GM23338 (cell line): ENCODE results near the gene WDR5B. TPM values are rescaled to one million over a fixed set of nuclear protein-coding genes. Genes with fewer than 3 reads are reported as not detected.

Source experiments
- ATAC-seq: fragments of 200-7000 bp; cut with Tn5 transposase; 3 replicates; pipeline ENCODE4 v1.9.1; 2020
- DNase-seq: peaks from one replicate; pipeline ENCODE4 v3.0.0-alpha.2; 2015; ENCODE audit warnings: low spot score
- H2AFZ ChIP-seq: fragments of 200-600 bp; sonication (generic); 2 replicates; pipeline ENCODE4 v1.8.0; 2016; ENCODE audit warnings: antibody characterized with exemption, mild to moderate bottlenecking, moderate library complexity
- H3F3A ChIP-seq: fragments of 200-600 bp; sonication (generic); replicated peaks from 2 replicates; pipeline ENCODE4 v1.8.0; 2017; ENCODE audit warnings: antibody characterized with exemption, mixed run types, low read depth
- H3K27ac ChIP-seq: fragments of 200-600 bp; sonication (generic); 2 replicates; pipeline ENCODE4 v1.6.1; 2016; ENCODE audit warnings: low read depth
- H3K27me3 ChIP-seq: fragments of 200-600 bp; sonication (generic); 2 replicates; pipeline ENCODE4 v1.8.0; 2016; ENCODE audit warnings: mild to moderate bottlenecking, mixed run types, moderate library complexity; ENCODE audit not compliant: insufficient read depth
- H3K36me3 ChIP-seq: fragments of 200-600 bp; sonication (generic); 2 replicates; pipeline ENCODE4 v1.8.0; 2016; ENCODE audit warnings: mild to moderate bottlenecking; ENCODE audit not compliant: insufficient read depth
- H3K4me1 ChIP-seq: fragments of 200-600 bp; sonication (generic); 2 replicates; pipeline ENCODE4 v1.8.0; 2016; ENCODE audit warnings: mild to moderate bottlenecking, moderate library complexity; ENCODE audit not compliant: insufficient read depth
- H3K4me2 ChIP-seq: fragments of 200-600 bp; sonication (generic); 2 replicates; pipeline ENCODE4 v1.7.1; 2017; ENCODE audit warnings: mixed run types
- H3K4me3 ChIP-seq: fragments of 200-600 bp; sonication (generic); 2 replicates; pipeline ENCODE4 v1.6.1; 2016; ENCODE audit warnings: mixed run types
- H3K79me2 ChIP-seq: fragments of 200-600 bp; sonication (generic); replicated peaks from 2 replicates; pipeline ENCODE4 v1.8.0; 2017; ENCODE audit warnings: mild to moderate bottlenecking; ENCODE audit not compliant: insufficient read depth
- H3K9me2 ChIP-seq: fragments of 200-600 bp; sonication (generic); 2 replicates; pipeline ENCODE4 v1.8.0; 2017; ENCODE audit not compliant: insufficient read depth
- H4K20me1 ChIP-seq: fragments of 200-600 bp; sonication (generic); replicated peaks from 2 replicates; pipeline ENCODE4 v1.8.0; 2017; ENCODE audit warnings: mild to moderate bottlenecking; ENCODE audit not compliant: insufficient read depth
- H3K27ac Mint-ChIP-seq: 2 replicates; pipeline ENCODE4 v1.8.0; 2020; ENCODE audit warnings: inconsistent platforms, mild to moderate bottlenecking, moderate library complexity, mixed read lengths
- H3K27me3 Mint-ChIP-seq: 3 replicates; pipeline ENCODE4 v1.8.0; 2022; ENCODE audit warnings: low read depth, mild to moderate bottlenecking, moderate library complexity, mixed read lengths, inconsistent platforms; ENCODE audit not compliant: insufficient read depth, poor library complexity
- H3K36me3 Mint-ChIP-seq: 3 replicates; pipeline ENCODE4 v1.8.0; 2021; ENCODE audit warnings: low read depth, mild to moderate bottlenecking, inconsistent platforms, moderate library complexity, mixed read lengths
- H3K4me1 Mint-ChIP-seq: 3 replicates; pipeline ENCODE4 v1.8.0; 2020; ENCODE audit warnings: mild to moderate bottlenecking, inconsistent platforms, mixed read lengths
- H3K4me3 Mint-ChIP-seq: 3 replicates; pipeline ENCODE4 v1.8.0; 2021; ENCODE audit warnings: moderate library complexity, mild to moderate bottlenecking, inconsistent platforms, mixed read lengths
- H3K9me3 Mint-ChIP-seq: 3 replicates; pipeline ENCODE4 v1.8.0; 2020; ENCODE audit warnings: moderate library complexity, mild to moderate bottlenecking, inconsistent platforms, mixed read lengths
- CREB1 ChIP-seq: fragments of 250-450 bp; sonication (Bioruptor Pico); IDR thresholded peaks from 2 replicates; pipeline ENCODE4 v1.5.0; 2020; ENCODE audit warnings: low read depth, mild to moderate bottlenecking, moderate library complexity
- ETS1 ChIP-seq: IDR thresholded peaks from 2 replicates; pipeline ENCODE4 v1.6.1; 2016; ENCODE audit warnings: antibody characterized with exemption
- NANOG ChIP-seq: IDR thresholded peaks from 2 replicates; pipeline ENCODE4 v1.6.1; 2016; ENCODE audit warnings: antibody characterized with exemption, borderline replicate concordance
- POLR2AphosphoS5 ChIP-seq: IDR thresholded peaks from 2 replicates; pipeline ENCODE4 v1.6.1; 2016; ENCODE audit warnings: antibody characterized with exemption, low read depth
- STAT1 ChIP-seq: IDR thresholded peaks from one replicate; pipeline ENCODE4 v1.6.1; 2016; ENCODE audit warnings: antibody characterized with exemption; ENCODE audit not compliant: unreplicated experiment
- ZNF331 ChIP-seq: fragments of 250-450 bp; sonication (Bioruptor Pico); IDR thresholded peaks from 2 replicates; pipeline ENCODE4 v1.5.0; 2020; ENCODE audit warnings: low read depth, mild to moderate bottlenecking, moderate library complexity
- polyA plus RNA-seq: library from polyadenylated mRNA; unstranded; fragments of >200 nt; fragmentation: Nextera tagmentation; extraction: Ambion mirVana; gene quantifications from 2 replicates; pipeline ENCODE4 v1.2.1, GENCODE V29; 2016
- total RNA-seq: library from RNA; depleted of rRNA; stranded (reverse); fragments of >200 nt; shearing (Covaris generic); gene quantifications from 2 replicates; pipeline ENCODE4 v1.2.3, GENCODE V29; 2014
- TF ChIP-seq, protein P1 (sequence below): IDR thresholded peaks from one replicate; pipeline ENCODE4 v1.6.1; 2018; ENCODE audit warnings: antibody characterized with exemption; ENCODE audit not compliant: unreplicated experiment

Gene WDR5B
- total and polyA plus RNA-seq, 2 experiments from 2014 or later: 0.81 to 2.7 TPM

DNA sequence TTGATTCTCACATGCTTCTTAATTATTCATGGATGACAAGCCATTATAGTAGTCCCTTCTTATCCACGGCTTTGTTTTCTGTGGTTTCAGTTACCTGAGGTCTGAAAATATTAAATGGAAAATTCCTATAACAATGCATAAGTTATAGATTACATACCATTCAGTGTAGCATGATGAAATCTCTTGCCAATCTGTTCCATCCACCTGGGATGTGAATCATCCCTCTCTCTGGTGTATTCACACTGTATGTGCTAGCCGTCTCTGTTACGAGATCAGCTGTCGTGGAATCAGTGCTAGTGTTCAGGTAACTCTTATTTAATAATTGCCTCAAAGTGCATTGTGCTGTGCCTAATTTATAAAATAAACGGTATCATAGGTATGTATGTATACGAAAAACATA, 5.2 kb downstream of the WDR5B start:
- peaks cover 5% of the 10 kb centered on the region; the same call in 1 of the 2 replicates for H4K20me1 ChIP-seq
- no peak for ATAC-seq
- no peaks in the 10 kb centered on the region for H3K79me2 ChIP-seq
- H3K4me1 Mint-ChIP-seq: peaks cover 9% of the 10 kb centered on the region; the same call in 2 of the 3 replicates
- H3K27ac ChIP-seq: no peak overlapping the region
- no peak overlapping the region for H3K4me3 Mint-ChIP-seq
- no peak overlapping the region for H2AFZ ChIP-seq
- no peak for DNase-seq
- H3K4me3 ChIP-seq: no peak overlapping the region
- no peaks in the 10 kb centered on the region for H3K9me2 ChIP-seq
- H3F3A ChIP-seq: no peaks in the 10 kb centered on the region
- no peaks in the 10 kb centered on the region for H3K4me1 ChIP-seq
- H3K27ac Mint-ChIP-seq: no peak overlapping the region
- H3K27me3 ChIP-seq: no peaks in the 10 kb centered on the region
- peaks cover 2% of the 10 kb centered on the region for H3K27me3 Mint-ChIP-seq
- H3K4me2 ChIP-seq: no peak overlapping the region
- TF ChIP-seq STAT1 (no peak), POLR2AphosphoS5 (no peak), ZNF331 (CRISPR knock-in tag) (no peak), ETS1 (no peak), NANOG (no peak)
- TF ChIP-seq, protein P1, sequence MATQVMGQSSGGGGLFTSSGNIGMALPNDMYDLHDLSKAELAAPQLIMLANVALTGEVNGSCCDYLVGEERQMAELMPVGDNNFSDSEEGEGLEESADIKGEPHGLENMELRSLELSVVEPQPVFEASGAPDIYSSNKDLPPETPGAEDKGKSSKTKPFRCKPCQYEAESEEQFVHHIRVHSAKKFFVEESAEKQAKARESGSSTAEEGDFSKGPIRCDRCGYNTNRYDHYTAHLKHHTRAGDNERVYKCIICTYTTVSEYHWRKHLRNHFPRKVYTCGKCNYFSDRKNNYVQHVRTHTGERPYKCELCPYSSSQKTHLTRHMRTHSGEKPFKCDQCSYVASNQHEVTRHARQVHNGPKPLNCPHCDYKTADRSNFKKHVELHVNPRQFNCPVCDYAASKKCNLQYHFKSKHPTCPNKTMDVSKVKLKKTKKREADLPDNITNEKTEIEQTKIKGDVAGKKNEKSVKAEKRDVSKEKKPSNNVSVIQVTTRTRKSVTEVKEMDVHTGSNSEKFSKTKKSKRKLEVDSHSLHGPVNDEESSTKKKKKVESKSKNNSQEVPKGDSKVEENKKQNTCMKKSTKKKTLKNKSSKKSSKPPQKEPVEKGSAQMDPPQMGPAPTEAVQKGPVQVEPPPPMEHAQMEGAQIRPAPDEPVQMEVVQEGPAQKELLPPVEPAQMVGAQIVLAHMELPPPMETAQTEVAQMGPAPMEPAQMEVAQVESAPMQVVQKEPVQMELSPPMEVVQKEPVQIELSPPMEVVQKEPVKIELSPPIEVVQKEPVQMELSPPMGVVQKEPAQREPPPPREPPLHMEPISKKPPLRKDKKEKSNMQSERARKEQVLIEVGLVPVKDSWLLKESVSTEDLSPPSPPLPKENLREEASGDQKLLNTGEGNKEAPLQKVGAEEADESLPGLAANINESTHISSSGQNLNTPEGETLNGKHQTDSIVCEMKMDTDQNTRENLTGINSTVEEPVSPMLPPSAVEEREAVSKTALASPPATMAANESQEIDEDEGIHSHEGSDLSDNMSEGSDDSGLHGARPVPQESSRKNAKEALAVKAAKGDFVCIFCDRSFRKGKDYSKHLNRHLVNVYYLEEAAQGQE: no peak
- peaks cover 23% of the 10 kb centered on the region for H3K36me3 Mint-ChIP-seq
- peaks cover 9% of the 10 kb centered on the region; the same call in 1 of the 2 replicates for H3K36me3 ChIP-seq
- no peaks in the 10 kb centered on the region for H3K9me3 Mint-ChIP-seq

DNA sequence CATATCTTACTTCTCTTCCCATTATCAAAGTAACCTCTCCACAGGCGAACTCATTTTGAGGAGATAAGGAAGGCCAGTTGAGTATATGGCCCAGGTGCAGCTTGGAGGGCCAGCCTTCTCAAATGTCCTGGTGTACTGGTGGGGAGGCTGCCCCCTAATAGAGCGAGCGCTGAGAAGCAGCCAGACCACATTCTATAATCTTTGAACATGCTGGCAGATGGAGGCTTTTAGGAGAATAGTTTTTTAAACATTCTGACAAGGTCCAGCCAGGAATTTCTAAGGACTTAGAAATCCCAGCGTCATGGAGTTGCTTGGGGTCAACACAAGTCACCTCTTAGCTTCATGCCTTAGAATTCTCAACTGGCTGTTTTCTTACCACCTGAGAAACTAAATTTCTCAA, 5.8 kb downstream of the WDR5B start:
- Mint-ChIP-seq H3K4me1 (peaks cover 6% of the 10 kb centered on the region; the same call in 2 of the 3 replicates), H3K36me3 (peaks cover 23% of the 10 kb centered on the region), H3K9me3 (no peaks in the 10 kb centered on the region), H3K27ac (no peak overlapping the region), H3K4me3 (no peak overlapping the region), H3K27me3 (no peaks in the 10 kb centered on the region)
- H3K27ac ChIP-seq: no peak overlapping the region
- H3K27me3 ChIP-seq: no peaks in the 10 kb centered on the region
- H3K4me3 ChIP-seq: no peak overlapping the region
- no peaks in the 10 kb centered on the region for H3K4me1 ChIP-seq
- H3F3A ChIP-seq: no peaks in the 10 kb centered on the region
- no peak for ATAC-seq
- H3K9me2 ChIP-seq: no peaks in the 10 kb centered on the region
- peaks cover 5% of the 10 kb centered on the region; the same call in 1 of the 2 replicates for H4K20me1 ChIP-seq
- no peak for DNase-seq
- H3K79me2 ChIP-seq: no peaks in the 10 kb centered on the region
- H2AFZ ChIP-seq: no peak overlapping the region
- no peak overlapping the region for H3K4me2 ChIP-seq
- H3K36me3 ChIP-seq: peaks cover 9% of the 10 kb centered on the region
- TF ChIP-seq, protein P1: no peak
- TF ChIP-seq CREB1 (CRISPR knock-in tag) (no peak), STAT1 (no peak), NANOG (no peak)
